Epithelial cell of proximal tubule (primary cell): Measurements from ENCODE around the gene CACNA1C. TPM values are rescaled to one million over a fixed set of nuclear protein-coding genes. Genes with fewer than 3 reads are reported as not detected.

Experiments used
- DNase-seq: peaks from one replicate; pipeline ENCODE4 v3.0.0-alpha.2; 2011; ENCODE audit warnings: low read depth
- H3K4me3 ChIP-seq: 2 replicates; pipeline ENCODE4 v1.5.1; 2011; ENCODE audit warnings: low read depth, mild to moderate bottlenecking, low read length
- total RNA-seq: library from RNA; depleted of rRNA; stranded (reverse); fragments of >200 nt; gene quantifications from 2 replicates; pipeline ENCODE4 v1.2.3, GENCODE V29; 2015
- TF ChIP-seq, protein P1 (sequence below): conservative IDR thresholded peaks from 2 replicates; pipeline ENCODE4 v1.5.1; 2012; ENCODE audit warnings: low read depth, mild to moderate bottlenecking, low read length

CACNA1C gene
- total RNA-seq, 1 donor from 2014 or later = not detected

DNA sequence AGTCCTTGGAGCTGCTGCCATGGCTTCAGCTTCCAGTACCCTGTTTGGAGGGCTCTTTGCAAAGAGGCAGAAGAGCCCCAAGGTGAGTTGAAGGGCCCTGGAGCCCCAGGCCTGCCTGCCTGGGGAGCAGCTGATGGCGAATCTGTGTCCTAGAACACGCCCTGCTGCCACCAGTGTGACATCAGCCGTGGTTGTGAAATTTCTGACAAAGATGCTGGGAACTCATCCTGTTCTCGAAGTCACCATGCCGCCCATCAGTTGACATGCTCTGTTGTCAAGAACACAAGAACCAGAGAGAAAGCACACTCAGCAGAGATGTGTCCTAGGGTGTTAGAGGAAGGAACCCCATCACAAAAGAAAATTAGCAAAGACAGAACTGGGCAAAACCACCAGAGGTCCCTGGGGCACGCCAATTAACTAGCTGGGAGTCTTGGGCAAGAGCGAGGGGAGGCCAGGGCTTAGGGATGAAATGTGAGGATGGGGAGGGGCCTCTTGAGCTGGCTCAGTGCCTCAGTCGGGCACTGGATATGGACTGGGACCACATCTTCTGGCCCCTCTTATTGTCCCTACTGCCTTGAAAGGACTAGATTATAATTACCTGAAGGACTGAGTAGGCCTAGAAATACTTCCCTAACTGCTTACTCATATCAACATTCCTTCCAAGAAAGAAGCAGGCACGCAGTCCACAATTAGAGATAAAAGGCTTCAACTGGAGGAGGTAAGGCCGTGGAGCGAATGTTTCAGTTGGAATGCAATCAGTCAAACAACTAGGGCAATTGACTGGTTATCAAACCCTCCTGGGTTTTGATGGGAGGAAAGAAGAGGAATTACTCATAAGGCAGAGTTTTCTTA lies 163.1 kb downstream of the CACNA1C start:
- no peak for DNase-seq
- no peak overlapping the region for H3K4me3 ChIP-seq
- TF ChIP-seq, protein P1, sequence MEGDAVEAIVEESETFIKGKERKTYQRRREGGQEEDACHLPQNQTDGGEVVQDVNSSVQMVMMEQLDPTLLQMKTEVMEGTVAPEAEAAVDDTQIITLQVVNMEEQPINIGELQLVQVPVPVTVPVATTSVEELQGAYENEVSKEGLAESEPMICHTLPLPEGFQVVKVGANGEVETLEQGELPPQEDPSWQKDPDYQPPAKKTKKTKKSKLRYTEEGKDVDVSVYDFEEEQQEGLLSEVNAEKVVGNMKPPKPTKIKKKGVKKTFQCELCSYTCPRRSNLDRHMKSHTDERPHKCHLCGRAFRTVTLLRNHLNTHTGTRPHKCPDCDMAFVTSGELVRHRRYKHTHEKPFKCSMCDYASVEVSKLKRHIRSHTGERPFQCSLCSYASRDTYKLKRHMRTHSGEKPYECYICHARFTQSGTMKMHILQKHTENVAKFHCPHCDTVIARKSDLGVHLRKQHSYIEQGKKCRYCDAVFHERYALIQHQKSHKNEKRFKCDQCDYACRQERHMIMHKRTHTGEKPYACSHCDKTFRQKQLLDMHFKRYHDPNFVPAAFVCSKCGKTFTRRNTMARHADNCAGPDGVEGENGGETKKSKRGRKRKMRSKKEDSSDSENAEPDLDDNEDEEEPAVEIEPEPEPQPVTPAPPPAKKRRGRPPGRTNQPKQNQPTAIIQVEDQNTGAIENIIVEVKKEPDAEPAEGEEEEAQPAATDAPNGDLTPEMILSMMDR = no peak

DNA sequence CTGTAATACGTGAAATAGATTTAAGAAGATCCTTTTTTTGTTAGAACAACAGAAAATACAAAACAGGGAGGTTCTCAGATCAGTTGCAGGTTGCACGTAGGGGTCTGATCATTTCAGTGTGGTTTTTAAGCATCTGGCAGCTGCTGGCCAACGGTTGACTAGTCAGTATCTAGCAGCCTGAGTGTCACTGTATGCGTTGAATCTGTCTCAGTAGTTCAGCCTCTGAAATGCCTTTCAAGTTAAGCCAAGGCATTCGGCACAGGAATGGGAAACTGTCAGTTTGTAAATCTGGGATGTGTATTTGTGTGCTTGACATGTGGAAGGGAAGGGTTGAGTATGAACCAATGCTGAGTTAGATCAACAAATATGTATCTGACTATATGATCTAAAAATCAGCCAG lies 165.9 kb downstream of the CACNA1C start:
- DNase-seq = no peak
- no peak overlapping the region for H3K4me3 ChIP-seq
- TF ChIP-seq, protein P1 = no peak

DNA sequence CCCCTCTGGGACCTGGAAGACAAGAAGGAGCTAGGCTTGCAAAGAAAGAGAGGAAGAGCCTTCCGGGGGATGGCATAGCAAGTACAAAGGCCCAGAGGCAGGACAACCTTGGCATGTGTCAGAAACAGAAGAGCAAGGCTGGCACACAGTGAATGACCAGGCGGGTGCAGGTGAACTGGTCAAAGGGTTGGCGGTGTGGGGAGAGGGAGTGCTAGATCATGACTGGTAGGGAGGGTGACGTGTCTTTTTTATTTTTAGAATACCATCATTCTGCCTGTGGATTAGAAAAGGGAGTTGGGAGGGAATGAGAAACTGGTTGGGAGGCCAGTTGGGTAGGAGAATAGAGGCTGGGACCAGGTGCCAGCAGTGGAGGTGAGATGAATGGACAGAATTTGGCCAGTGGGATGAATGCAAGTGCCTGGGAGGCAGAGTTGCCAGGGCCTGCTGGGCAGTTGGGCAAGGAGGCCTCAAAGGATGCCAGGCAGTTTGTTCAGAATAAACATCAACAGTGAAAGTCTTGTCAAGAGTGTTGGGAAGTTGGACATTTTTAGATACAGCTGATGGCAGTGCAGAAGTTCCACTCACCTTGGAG lies 168.3 kb downstream of the CACNA1C start:
- DNase-seq = no peak
- H3K4me3 ChIP-seq = no peak overlapping the region
- TF ChIP-seq, protein P1 = no peak

DNA sequence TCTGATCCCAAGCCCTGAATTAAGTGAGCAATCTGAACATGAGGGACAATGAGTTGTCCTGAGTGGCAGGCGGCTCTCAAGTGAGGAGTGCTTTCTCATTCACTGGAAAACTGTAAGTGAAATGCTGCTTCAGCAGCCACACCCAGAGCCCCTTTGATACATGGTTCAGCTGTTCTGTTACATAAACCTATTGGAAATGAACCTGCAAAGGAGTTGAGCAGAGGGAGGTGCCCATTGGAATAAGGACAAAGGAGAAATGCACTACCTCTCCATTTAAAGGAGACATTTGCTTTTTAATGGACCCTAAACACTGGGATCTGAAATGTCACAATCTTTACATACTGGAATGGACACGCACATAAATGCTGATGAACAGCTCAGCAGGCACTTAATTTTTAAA lies 169.9 kb downstream of the CACNA1C start:
- no peak overlapping the region for H3K4me3 ChIP-seq
- no peak for DNase-seq
- TF ChIP-seq, protein P1 = no peak

DNA sequence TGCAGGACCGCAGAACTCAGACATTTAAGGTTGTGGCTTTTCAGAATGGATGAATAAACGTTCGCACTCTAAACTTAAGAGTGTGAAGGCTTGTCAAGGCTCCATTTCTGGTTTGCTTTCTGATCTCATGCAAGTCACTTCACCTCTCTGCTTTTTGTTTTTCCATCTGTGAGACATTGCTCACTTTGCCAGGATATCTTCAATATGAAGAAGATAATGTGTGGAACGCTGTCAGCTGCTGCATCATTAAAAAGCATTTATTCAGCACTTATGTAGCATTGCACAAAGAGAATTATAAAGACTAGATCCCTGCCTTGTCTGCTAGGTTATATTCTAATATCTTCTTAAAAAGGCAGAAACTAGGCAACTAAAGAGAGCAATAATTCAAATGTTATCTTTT lies 172.2 kb downstream of the CACNA1C start:
- no peak for DNase-seq
- no peak overlapping the region for H3K4me3 ChIP-seq
- TF ChIP-seq, protein P1 = no peak

DNA sequence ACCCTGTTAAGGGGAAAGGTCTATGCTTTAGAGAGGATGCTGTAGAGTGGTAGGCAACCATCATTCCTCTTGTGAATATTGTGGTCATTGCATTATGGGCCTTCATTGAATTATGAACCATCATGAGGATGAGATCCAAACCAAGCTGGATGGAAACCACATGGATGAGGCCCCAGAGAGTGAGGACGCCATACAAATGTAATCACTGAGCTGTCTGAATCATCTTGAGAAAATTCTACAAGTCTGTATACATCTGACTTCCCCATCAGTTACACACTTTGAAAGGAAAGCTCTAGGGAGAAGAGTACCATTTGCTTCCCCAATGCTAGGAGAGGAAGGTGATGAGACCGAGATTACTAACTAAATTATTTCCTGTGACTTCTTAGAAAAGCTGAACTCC lies 172.9 kb downstream of the CACNA1C start:
- DNase-seq = no peak
- H3K4me3 ChIP-seq = no peak overlapping the region
- TF ChIP-seq, protein P1 = no peak
